H1 (cell line): ENCODE data around the gene PDE4D. TPM values are rescaled to one million over a fixed set of nuclear protein-coding genes. Genes with fewer than 3 reads are reported as not detected.

Experiments used
- CTCF ChIA-PET: fragments of 300-600 bp; sonication (Branson Sonifier 250); formaldehyde crosslinking; loops from one replicate; lab custom pipeline; 2021; ENCODE audit not compliant: partially characterized antibody; lab: Charles Lee
- POLR2A ChIA-PET: fragments of 300-600 bp; sonication (Branson Sonifier 250); formaldehyde crosslinking; loops from one replicate; lab custom pipeline; 2021; ENCODE audit warnings: inconsistent platforms; ENCODE audit not compliant: partially characterized antibody; lab: Charles Lee
- DNase-seq, 2 experiments: peaks; one replicate each; pipeline versions ENCODE4 v3.0.0 to v3.0.0-alpha.2; 2010 to 2022; ENCODE audit warnings: low spot score in 2 of 2, low read depth in 1 of 2, mixed read lengths in 1 of 2
- FAIRE-seq: peaks from 2 replicates; lab custom pipeline; 2011; peaks lifted over from hg19 to GRCh38; lab: Jason Lieb, UNC
- H2AFZ ChIP-seq: 2 replicates; pipeline ENCODE4 v1.8.1; 2012; ENCODE audit warnings: low read length, inconsistent platforms
- H2AK5ac ChIP-seq: 2 replicates; pipeline ENCODE4 v1.6.1; 2013; ENCODE audit warnings: low read depth, low read length
- H2BK120ac ChIP-seq: replicated peaks from 2 replicates; pipeline ENCODE3; 2013; ENCODE audit warnings: low read depth, low read length, inconsistent platforms
- H2BK12ac ChIP-seq: 2 replicates; pipeline ENCODE4 v1.6.1; 2013; ENCODE audit warnings: low read depth, low read length
- H2BK15ac ChIP-seq: 2 replicates; pipeline ENCODE4 v1.6.1; 2013; ENCODE audit warnings: low read length
- H2BK20ac ChIP-seq: 2 replicates; pipeline ENCODE4 v1.6.1; 2013; ENCODE audit warnings: low read length
- H2BK5ac ChIP-seq: 2 replicates; pipeline ENCODE4 v1.6.1; 2013; ENCODE audit warnings: low read depth, low read length
- H3K14ac ChIP-seq: 2 replicates; pipeline ENCODE4 v1.6.1; 2013; ENCODE audit warnings: inconsistent platforms; ENCODE audit not compliant: insufficient read length
- H3K18ac ChIP-seq: 2 replicates; pipeline ENCODE4 v1.6.1; 2013; ENCODE audit warnings: low read length; ENCODE audit errors: extremely low read depth
- H3K23ac ChIP-seq: 2 replicates; pipeline ENCODE4 v1.6.1; 2013; ENCODE audit warnings: inconsistent platforms; ENCODE audit not compliant: insufficient read length
- H3K23me2 ChIP-seq: 2 replicates; pipeline ENCODE4 v1.6.1; 2013; ENCODE audit warnings: low read depth, low read length
- H3K27ac ChIP-seq: 2 replicates; pipeline ENCODE4 v1.6.1; 2011; ENCODE audit warnings: low read depth, low read length, inconsistent platforms
- H3K27me3 ChIP-seq, 4 experiments: replicated peaks in 1 of 4; 1 replicate in 1 of 4; 2 replicates in 3 of 4; pipeline versions ENCODE4 v1.6.1 to v1.8.1; 2011 to 2013; ENCODE audit warnings: low read length in 3 of 4, mild to moderate bottlenecking in 3 of 4, inconsistent platforms in 2 of 4, mixed read lengths in 2 of 4, moderate library complexity in 1 of 4; ENCODE audit not compliant: control insufficient read depth in 3 of 4, insufficient read depth in 3 of 4; ENCODE audit errors: extremely low read depth in 1 of 4
- H3K36me3 ChIP-seq, 4 experiments: 2 replicates each; pipeline versions ENCODE4 v1.6.1 to v1.8.1; 2011 to 2013; ENCODE audit warnings: mild to moderate bottlenecking in 4 of 4, low read length in 3 of 4, moderate library complexity in 2 of 4, control low read depth in 1 of 4, inconsistent platforms in 1 of 4; ENCODE audit not compliant: insufficient read depth in 4 of 4, control insufficient read depth in 2 of 4
- H3K4ac ChIP-seq: replicated peaks from 2 replicates; pipeline ENCODE3; 2013; ENCODE audit warnings: low read length, low read depth, mixed read lengths, inconsistent platforms; ENCODE audit not compliant: insufficient read length
- H3K4me1 ChIP-seq, 4 experiments: replicated peaks in 1 of 4; 1 replicate in 1 of 4; 2 replicates in 3 of 4; pipeline versions ENCODE4 v1.6.1 to v1.8.1; 2011 to 2013; ENCODE audit warnings: low read length in 3 of 4, inconsistent platforms in 2 of 4, mixed read lengths in 1 of 4; ENCODE audit not compliant: insufficient read depth in 4 of 4, control insufficient read depth in 3 of 4
- H3K4me2 ChIP-seq, 2 experiments: 2 replicates each; pipeline versions ENCODE4 v1.6.1 to v1.8.1; 2011 to 2013; ENCODE audit warnings: low read depth in 2 of 2, low read length in 2 of 2, control low read depth in 1 of 2, inconsistent platforms in 1 of 2, mild to moderate bottlenecking in 1 of 2; ENCODE audit not compliant: insufficient read depth in 1 of 2
- H3K4me3 ChIP-seq, 4 experiments: fragments of 200-600, 300-600 bp in 1 of 4; sonication (generic), shearing (Covaris generic), sonication (Bioruptor Twin) in 1 of 4; 2 replicates each; pipeline versions ENCODE4 v1.5.1 to v1.8.1; 2011 to 2016; ENCODE audit warnings: low read length in 4 of 4, low read depth in 3 of 4, control low read depth in 2 of 4, inconsistent platforms in 2 of 4, mild to moderate bottlenecking in 2 of 4, mixed read lengths in 1 of 4, moderate library complexity in 1 of 4; ENCODE audit not compliant: insufficient read depth in 2 of 4; ENCODE audit errors: extremely low read depth in 1 of 4
- H3K56ac ChIP-seq: replicated peaks from 2 replicates; pipeline ENCODE3; 2013; ENCODE audit warnings: low read depth, mild to moderate bottlenecking, mixed read lengths, low read length, inconsistent platforms; ENCODE audit not compliant: insufficient read length
- H3K79me1 ChIP-seq: 2 replicates; pipeline ENCODE4 v1.6.1; 2013; ENCODE audit warnings: low read depth, low read length, control low read depth
- H3K79me2 ChIP-seq, 2 experiments: 2 replicates each; pipeline versions ENCODE4 v1.6.1 to v1.8.1; 2012 to 2013; ENCODE audit warnings: low read length in 2 of 2, mild to moderate bottlenecking in 2 of 2, inconsistent platforms in 1 of 2; ENCODE audit not compliant: insufficient read depth in 2 of 2, control insufficient read depth in 1 of 2
- H3K9ac ChIP-seq, 4 experiments: replicated peaks in 1 of 4; 1 replicate in 1 of 4; 2 replicates in 3 of 4; pipeline versions ENCODE4 v1.6.1 to v1.8.1; 2011 to 2013; ENCODE audit warnings: low read depth in 3 of 4, low read length in 3 of 4, control low read depth in 2 of 4, mild to moderate bottlenecking in 2 of 4, moderate library complexity in 2 of 4, inconsistent platforms in 1 of 4; ENCODE audit errors: extremely low read depth in 1 of 4
- H3K9me3 ChIP-seq, 2 experiments: 2 replicates each; pipeline versions ENCODE4 v1.6.1 to v1.8.1; 2012 to 2013; ENCODE audit warnings: mild to moderate bottlenecking in 2 of 2, moderate library complexity in 2 of 2, control low read depth in 1 of 2, inconsistent platforms in 1 of 2, low read depth in 1 of 2, low read length in 1 of 2, mixed read lengths in 1 of 2; ENCODE audit not compliant: insufficient read depth in 2 of 2
- H4K20me1 ChIP-seq, 2 experiments: replicated peaks in 1 of 2; 2 replicates each; pipeline versions ENCODE3 to v1.8.1; 2011 to 2013; ENCODE audit warnings: inconsistent platforms in 2 of 2, low read length in 2 of 2, mild to moderate bottlenecking in 1 of 2; ENCODE audit not compliant: insufficient read depth in 2 of 2, control insufficient read depth in 1 of 2
- H4K5ac ChIP-seq: 2 replicates; pipeline ENCODE4 v1.6.1; 2013; ENCODE audit warnings: low read length, low read depth, mixed read lengths, inconsistent platforms; ENCODE audit not compliant: insufficient read length
- H4K8ac ChIP-seq: 2 replicates; pipeline ENCODE4 v1.8.0; 2013; ENCODE audit warnings: mild to moderate bottlenecking, moderate library complexity, low read length, inconsistent platforms; ENCODE audit not compliant: insufficient read depth; ENCODE audit errors: extremely low read depth
- H4K91ac ChIP-seq: replicated peaks from 2 replicates; pipeline ENCODE3; 2013; ENCODE audit warnings: low read length, mixed read lengths, inconsistent platforms; ENCODE audit not compliant: insufficient read length
- ATF3 ChIP-seq: IDR thresholded peaks from 2 replicates; pipeline ENCODE4 v1.6.1; 2011; ENCODE audit warnings: low read depth, mild to moderate bottlenecking, low read length; ENCODE audit not compliant: insufficient read depth
- CBX5 ChIP-seq: fragments of 300-800, 300-1000 bp; sonication (generic); IDR thresholded peaks from 2 replicates; pipeline ENCODE4 v1.7.1; 2016; ENCODE audit warnings: antibody characterized with exemption, low read length, low read depth
- EGR1 ChIP-seq: IDR thresholded peaks from 2 replicates; pipeline ENCODE4 v1.6.1; 2011; ENCODE audit warnings: low read depth, low read length, borderline replicate concordance
- MAFK ChIP-seq: IDR thresholded peaks from 2 replicates; pipeline ENCODE4 v1.6.1; 2012; ENCODE audit warnings: low read depth, mild to moderate bottlenecking, improper control_type of control experiment, low read length
- TBP ChIP-seq: IDR thresholded peaks from 2 replicates; pipeline ENCODE4 v1.6.1; 2011; ENCODE audit warnings: low read depth, low read length, improper control_type of control experiment
- TEAD4 ChIP-seq: IDR thresholded peaks from 2 replicates; pipeline ENCODE4 v1.6.1; 2012; ENCODE audit warnings: low read depth, low read length, inconsistent platforms, mixed read lengths
- WGBS, 2 experiments: shearing (Covaris generic) in 1 of 2; methylation state at CpG; one replicate each; pipeline versions ENCODE4 v1.1.6 to v1.1.7; 2013 to 2015; ENCODE audit warnings: low lambda C conversion rate in 2 of 2, mixed read lengths in 2 of 2, inconsistent platforms in 1 of 2, low coverage in 1 of 2, missing lambda C conversion rate in 1 of 2; ENCODE audit not compliant: insufficient replicate concordance in 2 of 2, insufficient coverage in 1 of 2, insufficient read length in 1 of 2; ENCODE audit errors: extremely low coverage in 1 of 2, missing lambda C conversion rate in 1 of 2; 5-methylcytosine and 5-hydroxymethylcytosine counted together
- polyA plus RNA-seq, 7 experiments: library from polyadenylated mRNA; depleted of rRNA in 3 of 7; stranded (reverse) in 5 of 7; unstranded in 2 of 7; fragments of >200 nt in 5 of 7; fragments of 200-250 nt in 2 of 7; gene quantifications; 1 replicate in 5 of 7; 2 replicates in 1 of 7; 4 replicates in 1 of 7; pipeline versions ENCODE4 v1.2.1 to v1.2.3, GENCODE V29; 2011 to 2013; ENCODE audit warnings: missing spikeins in 2 of 7, mixed read lengths in 2 of 7
- total RNA-seq: library from RNA; stranded (reverse); fragmentation: NEBNext Ultra II Directional; extraction: Animal tissue kit (Norgen Biotek cat#: 25700); gene quantifications from 2 replicates; pipeline ENCODE4 v1.2.1, GENCODE V29; 2021

PDE4D gene
- total and polyA plus RNA-seq, 2 of the 8 experiments (the other 6 are each of a cell fraction or from before 2014, with no cell fraction given) = 2.3 to 3.7 TPM

GRCh38 chr5:59317023-59317773 is 576.3 kb downstream of the PDE4D start:
- no peaks in the 10 kb centered on the region for H3K79me2 ChIP-seq
- CTCF ChIA-PET = interaction anchor here (0.5 to 2.8 kb wide), 5 partner anchors 8 to 95 kb away, joined by 3 to 6 read pairs (median 5); no protein-coding TSS in a partner anchor
- no peak overlapping the region for H3K14ac ChIP-seq
- POLR2A ChIA-PET = no interaction called here
- H3K9me3 ChIP-seq = no peaks in the 10 kb centered on the region
- no peak overlapping the region for H2BK5ac ChIP-seq
- H3K23me2 ChIP-seq = no peaks in the 10 kb centered on the region
- no peak overlapping the region for H2BK15ac ChIP-seq
- H2AFZ ChIP-seq = peak overlapping the region; percentile 34; the same call in 1 of the 2 replicates
- no peak overlapping the region for H3K4me3 ChIP-seq
- no peak overlapping the region for H2BK120ac ChIP-seq
- H3K4ac ChIP-seq = no peak overlapping the region
- no peaks in the 10 kb centered on the region for H4K20me1 ChIP-seq
- no peak overlapping the region for H2BK20ac ChIP-seq
- no peak overlapping the region for H4K8ac ChIP-seq
- no peak overlapping the region for H3K18ac ChIP-seq
- FAIRE-seq (peak; percentile 76), DNase-seq (no peak)
- H3K4me1 ChIP-seq = peaks cover 3 to 11% (median 7%) of the 10 kb centered on the region in 4 experiments; a peak in 5 of 7 replicates
- H3K27me3 ChIP-seq = no peaks in the 10 kb centered on the region
- H3K9ac ChIP-seq = peak overlapping the region in 1 of 4 experiments; percentile 14; a peak in 1 of 7 replicates
- TF ChIP-seq EGR1 = no peak
- TF ChIP-seq CBX5 = no peak
- no peak for TF ChIP-seq TEAD4
- TF ChIP-seq ATF3 = no peak
- no peak for TF ChIP-seq MAFK
- no peak for TF ChIP-seq TBP
- H3K36me3 ChIP-seq = no peaks in the 10 kb centered on the region
- H2BK12ac ChIP-seq = peak overlapping the region; percentile 43; the same call in 1 of the 2 replicates
- no peak overlapping the region for H4K91ac ChIP-seq
- WGBS, 2 experiments = 53% methylated on average over 6 of the region's 6 CpGs; no CpG with 5 or more reads in 1 of the 2 experiments
- no peaks in the 10 kb centered on the region for H3K79me1 ChIP-seq
- H3K23ac ChIP-seq = no peak overlapping the region
- H4K5ac ChIP-seq = no peak overlapping the region
- peak overlapping the region; percentile 11 to 70; a peak in 2 of 4 replicates for H3K4me2 ChIP-seq
- H2AK5ac ChIP-seq = no peak overlapping the region
- H3K56ac ChIP-seq = no peak overlapping the region
- H3K27ac ChIP-seq = no peak overlapping the region
